Kidney capillary endothelial cell (primary cell): ENCODE results near the gene NEK4.

Source experiments
- DNase-seq: peaks from one replicate; pipeline ENCODE4 v3.0.0-alpha.2; 2018; ENCODE audit warnings: low spot score

NEK4 gene

GRCh38 chr3:52663098-52663497 is 107.6 kb downstream of the NEK4 start:
- no peak for DNase-seq

DNA sequence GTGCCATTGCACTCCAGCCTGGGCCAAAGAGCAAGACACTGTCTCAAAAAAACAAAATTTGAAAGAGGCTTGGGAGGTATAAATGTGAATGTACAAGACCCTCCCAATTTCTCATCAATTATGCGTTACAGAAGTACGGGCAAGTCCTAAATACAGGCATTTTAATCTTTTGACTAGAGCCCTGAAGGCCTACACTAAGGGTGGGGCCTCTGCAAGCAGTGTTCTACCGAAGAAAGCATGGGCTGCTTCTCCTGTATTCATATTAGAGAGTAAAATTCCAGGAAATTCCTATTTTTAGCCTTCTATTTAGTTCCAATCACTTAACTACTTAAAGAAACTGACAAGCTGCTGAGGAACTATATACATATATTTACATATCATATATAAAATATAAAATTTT is 110.7 kb downstream of the NEK4 start:
- DNase-seq: no peak
